A172 (cell line): ENCODE measurements around the gene C1orf122. TPM values are rescaled to one million over a fixed set of nuclear protein-coding genes. Genes with fewer than 3 reads are reported as not detected.

Source experiments
- DNase-seq: peaks from one replicate; pipeline ENCODE4 v3.0.0-alpha.2; 2015; ENCODE audit warnings: low spot score
- total RNA-seq: library from RNA; depleted of rRNA; stranded (reverse); fragments of >200 nt; shearing (Covaris generic); gene quantifications from 2 replicates; pipeline ENCODE4 v1.2.3, GENCODE V29; 2014; rRNA removed

C1orf122 gene
- total RNA-seq, 1 experiment from 2014 or later: 22.9 TPM

- no peak for DNase-seq
These were observed 37.6 kb downstream of the C1orf122 start for GRCh38 chr1:37845049-37845646.

DNA sequence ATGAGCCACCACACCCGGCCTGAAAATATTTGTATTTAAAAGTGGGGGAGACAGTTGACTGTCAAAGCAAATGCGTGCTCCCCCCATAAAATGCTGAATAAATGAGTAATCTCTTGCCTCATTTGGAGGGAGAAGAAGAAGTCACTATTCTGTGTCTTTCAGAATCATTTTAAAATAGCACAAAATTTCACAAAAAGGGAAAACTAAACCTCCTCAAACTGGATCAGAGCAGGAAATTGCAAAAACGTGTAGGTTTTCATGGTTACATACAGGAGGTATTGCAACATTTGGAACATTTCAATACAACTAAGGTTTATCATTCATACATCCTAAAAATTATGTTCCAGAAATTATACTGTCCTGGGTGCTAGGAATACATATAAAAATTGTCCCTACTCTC lies 38.2 kb downstream of the C1orf122 start:
- no peak for DNase-seq

DNA sequence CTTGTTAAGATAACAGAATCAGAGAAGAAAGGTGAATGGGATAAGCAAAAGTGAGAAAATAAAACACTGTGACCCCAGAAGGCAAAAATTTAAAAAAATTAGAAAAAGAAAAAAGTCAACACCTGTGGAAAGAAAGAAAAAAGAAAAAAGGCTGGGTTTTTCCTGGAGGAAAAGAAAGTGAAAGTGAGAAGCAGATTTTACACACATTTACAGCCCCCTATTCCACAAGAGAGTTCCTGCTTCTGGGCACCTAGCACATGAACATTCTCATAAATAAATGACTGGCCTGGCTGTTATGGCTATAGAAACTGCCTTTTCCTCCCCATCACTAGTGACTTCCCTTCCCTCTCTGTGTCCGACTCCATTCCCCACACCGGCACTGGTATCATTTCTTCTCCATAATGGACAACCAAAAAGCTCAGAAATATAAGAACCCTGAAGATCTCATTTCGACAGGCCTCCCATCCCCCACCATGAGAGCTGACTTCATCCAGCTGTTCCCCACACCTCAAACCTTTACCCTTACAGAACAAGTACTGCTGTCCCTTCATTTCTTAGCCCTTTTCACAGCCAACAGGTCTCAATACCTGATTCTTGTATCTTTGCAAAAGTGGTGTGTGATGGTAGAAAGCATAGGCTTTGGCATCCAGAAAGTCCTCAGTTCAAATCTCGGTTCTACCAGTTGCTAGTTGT lies 39.2 kb downstream of the C1orf122 start:
- no peak for DNase-seq

DNA sequence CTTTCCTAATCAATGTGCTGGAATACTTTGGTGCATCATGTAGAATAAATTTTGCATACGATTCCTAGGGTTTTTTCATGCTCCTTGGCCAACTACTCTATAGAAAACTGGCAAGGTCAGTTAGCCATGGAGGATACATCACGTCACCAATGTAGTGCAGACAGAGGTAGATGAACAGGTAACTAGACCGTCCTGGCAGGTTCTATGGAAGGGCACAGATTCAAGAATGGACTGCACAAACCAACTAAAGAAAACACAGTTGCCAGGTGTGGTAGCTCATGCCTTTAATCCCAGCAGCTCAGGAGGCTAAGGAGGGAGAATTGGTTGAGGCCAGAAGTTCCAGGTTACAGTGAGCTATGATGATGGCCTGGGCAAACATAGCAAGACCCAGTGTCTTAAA lies 41.9 kb downstream of the C1orf122 start:
- no peak for DNase-seq

- DNase-seq: no peak
These were observed 42.9 kb downstream of the C1orf122 start for GRCh38 chr1:37850352-37850955.

DNA sequence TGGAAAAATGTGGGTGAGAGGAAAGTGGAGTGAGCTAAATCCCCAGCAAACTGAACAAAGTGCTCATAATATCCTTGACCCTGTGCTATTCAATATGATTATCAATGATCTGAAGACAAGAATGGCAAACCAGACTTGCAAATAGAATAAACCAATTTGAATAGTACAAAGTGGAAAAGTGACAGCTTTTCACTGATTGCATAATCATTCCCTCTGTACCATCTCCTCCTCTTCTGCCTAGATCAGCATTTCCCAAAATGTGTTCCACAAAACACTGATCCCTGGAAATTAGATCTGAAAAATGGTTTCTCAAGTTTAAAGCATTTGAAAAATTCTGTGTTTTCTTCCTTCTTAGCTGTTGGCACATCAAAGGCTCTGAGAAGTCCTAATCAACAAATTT lies 43.7 kb downstream of the C1orf122 start:
- DNase-seq: no peak

DNA sequence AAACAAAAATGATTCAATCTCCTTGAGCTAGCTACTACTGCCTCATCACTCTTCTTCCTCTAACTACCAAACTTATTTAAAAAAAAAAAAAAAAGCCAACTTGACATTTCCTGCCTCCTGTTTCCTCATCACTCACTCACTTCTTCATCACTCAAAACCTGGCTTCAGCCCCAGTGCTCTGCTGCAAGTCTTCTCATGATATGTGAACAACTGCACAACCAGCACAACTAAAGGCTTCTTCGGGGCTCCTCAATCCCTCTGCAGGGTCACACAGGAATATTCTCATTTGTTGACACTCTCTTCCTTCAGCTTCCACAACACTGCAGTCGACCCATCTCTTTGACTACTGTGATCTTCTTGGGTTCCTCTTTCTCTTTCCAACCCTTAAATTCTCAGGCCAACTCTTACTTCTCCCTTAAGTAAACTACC lies 44.2 kb downstream of the C1orf122 start:
- DNase-seq: no peak

DNA sequence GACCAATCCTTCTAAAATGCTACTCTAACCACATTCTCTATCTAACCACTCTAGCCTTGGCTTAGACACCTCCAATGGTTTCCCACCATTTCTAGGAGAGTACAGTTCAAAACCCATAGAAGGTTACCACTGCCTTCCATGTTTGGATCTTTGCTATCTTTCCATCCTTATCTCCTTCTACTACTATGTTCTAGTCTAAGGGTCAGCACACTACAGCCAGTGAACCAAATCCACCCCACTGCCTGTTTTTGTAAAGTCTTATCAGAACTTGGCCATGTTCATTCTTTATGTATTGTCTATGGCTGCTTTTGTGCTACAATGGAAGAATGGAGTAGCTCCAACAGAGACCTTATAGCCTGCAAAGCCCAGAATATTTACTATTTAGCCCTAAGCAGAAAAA lies 45.6 kb downstream of the C1orf122 start:
- DNase-seq: no peak

DNA sequence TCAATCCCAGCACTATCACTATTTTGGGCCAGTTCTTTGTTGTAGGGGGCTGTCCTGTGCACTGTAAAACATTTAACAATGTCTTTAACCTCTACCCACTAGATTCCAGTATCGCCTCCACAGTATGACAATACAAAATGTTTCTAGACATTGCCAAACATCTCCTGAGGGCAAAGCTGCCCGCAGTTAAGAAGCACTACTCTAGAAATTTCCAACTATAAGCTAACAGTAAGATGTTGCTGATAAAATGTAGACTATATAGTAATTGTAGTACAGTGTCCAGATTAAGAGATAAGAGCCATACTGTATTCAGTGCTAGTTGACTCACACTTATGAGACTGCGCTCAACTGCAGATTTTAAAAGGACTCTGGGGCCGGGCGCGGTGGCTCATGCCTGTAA lies 46.8 kb downstream of the C1orf122 start:
- DNase-seq: no peak

Other genes starting within 250 kb of the C1orf122 start
- 31.7 and 39.7 TPM in 2 replicates for gene GNL2, start 211.9 kb upstream of the C1orf122 start, total RNA-seq
- gene RSPO1, start 172.9 kb upstream of the C1orf122 start, total RNA-seq: 0.22 TPM in 1 of 2 replicates, not detected in the other
- 16.0 and 22.5 TPM in 2 replicates for gene CDCA8, start 115.3 kb upstream of the C1orf122 start, total RNA-seq
- not detected in 2 replicates for gene EPHA10, start 42.7 kb upstream of the C1orf122 start, total RNA-seq
- gene MANEAL, start 13.9 kb upstream of the C1orf122 start, total RNA-seq: 13.2 and 13.9 TPM in 2 replicates
- 30.6 and 39.5 TPM in 2 replicates for gene YRDC, start 418 bp downstream of the C1orf122 start, total RNA-seq
- gene MTF1, start 51.8 kb downstream of the C1orf122 start, total RNA-seq: 0.69 and 3.2 TPM in 2 replicates
- gene INPP5B, start 139.3 kb downstream of the C1orf122 start, total RNA-seq: 7.5 and 9.1 TPM in 2 replicates
- gene SF3A3, start 182.2 kb downstream of the C1orf122 start, total RNA-seq: 77.4 and 117 TPM in 2 replicates
- 14.8 and 23.1 TPM in 2 replicates for gene FHL3, start 197.7 kb downstream of the C1orf122 start, total RNA-seq
- 69.8 and 102 TPM in 2 replicates for gene UTP11, start 204.9 kb downstream of the C1orf122 start, total RNA-seq
- gene POU3F1, start 239.0 kb downstream of the C1orf122 start, total RNA-seq: 0.41 TPM in 1 of 2 replicates, not detected in the other